ENCODE results near the gene TPPP3. TPM values are rescaled to one million over a fixed set of nuclear protein-coding genes. Genes with fewer than 3 reads are reported as not detected.
"Not testable (repeated sequence)": the region's sequence is repeated elsewhere in the genome, so short reads cannot be mapped to it uniquely, and the experiment has no call there.

Gene TPPP3
- total RNA-seq, 1 donor from 2014 or later: 4.7 TPM

GRCh38 chr16:67386861-67387455, 6.3 kb downstream of the TPPP3 start:
- H3K27me3 Mint-ChIP-seq (ENCODE audit: low read depth): peaks cover 13% of the 10 kb centered on the region
- DNase-seq (ENCODE audit: low read depth, low spot score): no peak
- H3K27ac Mint-ChIP-seq (ENCODE audit: unreplicated experiment): peak overlapping the region; percentile 46

GRCh38 chr16:67384778-67385510, 8.4 kb downstream of the TPPP3 start:
- Mint-ChIP-seq H3K27me3 (ENCODE audit: low read depth) (peaks cover 9% of the 10 kb centered on the region), H3K4me3 (no peak overlapping the region), H3K27ac (ENCODE audit: unreplicated experiment) (no peak overlapping the region), H3K4me1 (peaks cover 5% of the 10 kb centered on the region), H3K36me3 (ENCODE audit: low read depth) (no peaks in the 10 kb centered on the region), H3K9me3 (no peaks in the 10 kb centered on the region)
- DNase-seq (ENCODE audit: low read depth, low spot score): no peak
- TF ChIP-seq CTCF (conservative IDR thresholded peaks at IDR 0.05): no peak

More at GRCh38 chr16:67386861-67387455, 6.3 kb downstream of the TPPP3 start:
- TF ChIP-seq CTCF (conservative IDR thresholded peaks at IDR 0.05): no peak
- Mint-ChIP-seq H3K4me1 (peaks cover 9% of the 10 kb centered on the region), H3K36me3 (ENCODE audit: low read depth) (no peaks in the 10 kb centered on the region), H3K9me3 (no peaks in the 10 kb centered on the region), H3K4me3 (no peak overlapping the region)

GRCh38 chr16:67383284-67383683, 10.0 kb downstream of the TPPP3 start:
- Mint-ChIP-seq H3K9me3 (no peaks in the 10 kb centered on the region), H3K27ac (ENCODE audit: unreplicated experiment) (no peak overlapping the region), H3K36me3 (ENCODE audit: low read depth) (no peaks in the 10 kb centered on the region), H3K4me3 (no peak overlapping the region), H3K27me3 (ENCODE audit: low read depth) (peaks cover 5% of the 10 kb centered on the region), H3K4me1 (no peaks in the 10 kb centered on the region)
- TF ChIP-seq CTCF (conservative IDR thresholded peaks at IDR 0.05): no peak
- DNase-seq (ENCODE audit: low read depth, low spot score): no peak

- Mint-ChIP-seq H3K27ac (ENCODE audit: unreplicated experiment) (no peak overlapping the region), H3K4me3 (no peak overlapping the region), H3K4me1 (peaks cover 11% of the 10 kb centered on the region), H3K27me3 (ENCODE audit: low read depth) (peaks cover 4% of the 10 kb centered on the region), H3K36me3 (ENCODE audit: low read depth) (no peaks in the 10 kb centered on the region), H3K9me3 (no peaks in the 10 kb centered on the region)
- no peak for DNase-seq (ENCODE audit: low read depth, low spot score)
- no peak for TF ChIP-seq CTCF (conservative IDR thresholded peaks at IDR 0.05)
These were observed 14.7 kb downstream of the TPPP3 start for GRCh38 chr16:67378642-67379041.

GRCh38 chr16:67376012-67376411, 17.3 kb downstream of the TPPP3 start:
- not testable (repeated sequence) for H3K27ac Mint-ChIP-seq (ENCODE audit: unreplicated experiment); H3K9me3 Mint-ChIP-seq; H3K36me3 Mint-ChIP-seq (ENCODE audit: low read depth); H3K4me3 Mint-ChIP-seq; DNase-seq (ENCODE audit: low read depth, low spot score)
- Mint-ChIP-seq H3K27me3 (ENCODE audit: low read depth) (peaks cover 10% of the 10 kb centered on the region), H3K4me1 (peaks cover 11% of the 10 kb centered on the region)

- Mint-ChIP-seq H3K4me3 (no peak overlapping the region), H3K36me3 (ENCODE audit: low read depth) (no peaks in the 10 kb centered on the region), H3K4me1 (peaks cover 11% of the 10 kb centered on the region), H3K27me3 (ENCODE audit: low read depth) (peaks cover 10% of the 10 kb centered on the region), H3K9me3 (no peaks in the 10 kb centered on the region), H3K27ac (ENCODE audit: unreplicated experiment) (no peak overlapping the region)
- TF ChIP-seq CTCF (conservative IDR thresholded peaks at IDR 0.05): peak; percentile 65
- no peak for DNase-seq (ENCODE audit: low read depth, low spot score)
These were observed 20.6 kb downstream of the TPPP3 start for GRCh38 chr16:67372664-67373063.
